SKM-1 (cell line): ENCODE measurements around the gene SNN.

Source experiments
- DNase-seq: peaks from one replicate; lab custom pipeline; 2025; ENCODE audit not compliant: unreplicated experiment; lab: John Stamatoyannopoulos, UW

Gene SNN

DNA sequence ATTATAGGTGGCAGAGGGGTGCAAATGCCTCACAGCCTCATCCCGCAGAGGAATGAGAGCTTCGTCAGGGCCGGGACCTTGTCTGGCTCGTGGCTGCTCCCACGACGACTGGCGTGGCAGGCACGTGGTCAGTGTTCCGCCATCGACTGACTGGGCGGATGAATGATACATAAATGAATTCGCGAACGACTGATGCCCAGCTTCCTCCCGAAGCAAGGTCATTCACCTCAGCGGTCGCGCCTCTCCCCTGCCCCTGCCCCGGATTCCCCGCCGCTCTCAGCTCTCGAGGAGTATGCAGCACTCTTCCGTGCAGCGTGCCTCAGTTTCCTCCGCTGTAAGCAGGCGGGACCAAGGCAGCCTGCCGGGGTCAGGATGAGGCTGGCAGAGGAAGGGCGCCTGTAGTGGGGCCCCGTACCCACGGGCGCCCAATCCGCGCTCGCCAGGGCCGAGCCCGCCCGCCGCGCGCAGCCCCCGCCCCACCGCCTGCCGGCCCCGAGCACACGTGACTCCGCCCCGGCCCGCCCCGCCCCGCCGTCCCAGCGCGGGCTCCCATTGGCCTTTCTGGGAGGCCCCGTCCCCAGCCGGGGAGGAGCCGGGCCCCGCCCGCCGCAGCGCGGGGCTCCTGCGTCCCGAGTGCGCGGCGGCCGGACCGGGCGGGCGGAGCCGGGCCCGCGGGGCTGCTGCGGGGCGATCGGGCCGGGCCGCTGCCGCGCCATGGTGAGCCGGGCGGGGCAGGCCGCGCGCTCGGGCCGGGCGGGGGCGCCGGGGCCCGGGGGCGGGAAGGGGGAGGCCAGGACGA, at the start of gene SNN:
TSS of gene SNN (plus strand) at position 632 of the 799 bp plus-strand sequence. CDS start 7,605 bp downstream, outside the sequence.
- peak; percentile 66 for DNase-seq

GRCh38 chr16:11619327-11619851, 48.9 kb upstream of the SNN start:
- DNase-seq: no peak

DNA sequence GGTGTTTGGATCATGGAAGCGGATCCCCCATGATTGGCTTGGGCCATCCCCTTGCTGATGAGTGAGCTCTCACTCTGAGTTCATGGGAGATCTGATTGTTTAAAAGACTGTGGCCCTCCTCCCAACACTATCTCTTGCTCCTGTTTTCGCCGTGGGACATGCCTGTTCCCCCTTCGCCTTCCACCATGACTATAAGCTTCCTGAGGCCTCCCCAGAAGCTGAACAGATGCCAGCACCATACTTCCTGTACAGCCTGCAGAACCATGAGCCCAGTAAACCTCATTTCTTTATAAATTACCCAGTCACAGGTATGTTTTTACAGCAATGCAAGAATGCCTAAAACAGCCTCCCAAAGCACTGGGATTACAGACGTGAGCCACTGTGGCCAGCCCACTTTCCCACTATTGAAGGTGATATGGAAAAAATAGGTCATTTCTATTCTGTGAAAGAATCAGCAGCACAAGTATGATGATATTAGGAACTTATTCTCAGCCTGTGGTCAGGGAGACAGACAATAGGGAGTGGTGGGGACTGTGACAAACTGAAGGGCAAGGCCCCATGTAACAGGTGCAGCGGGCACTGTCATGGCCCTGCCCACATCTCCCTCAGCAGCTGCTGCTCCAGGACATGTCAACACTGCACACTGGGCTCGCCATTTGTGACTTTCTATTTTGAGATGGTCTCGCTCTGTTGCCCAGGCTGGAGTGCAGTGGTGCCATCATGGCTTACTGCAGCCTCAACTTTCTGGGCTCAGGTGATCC, 47.8 kb upstream of the SNN start:
- no peak for DNase-seq

- DNase-seq: no peak
Observed at GRCh38 chr16:11621539-11621919, 46.7 kb upstream of the SNN start.

GRCh38 chr16:11621920-11622651, 46.2 kb upstream of the SNN start:
- no peak for DNase-seq

DNA sequence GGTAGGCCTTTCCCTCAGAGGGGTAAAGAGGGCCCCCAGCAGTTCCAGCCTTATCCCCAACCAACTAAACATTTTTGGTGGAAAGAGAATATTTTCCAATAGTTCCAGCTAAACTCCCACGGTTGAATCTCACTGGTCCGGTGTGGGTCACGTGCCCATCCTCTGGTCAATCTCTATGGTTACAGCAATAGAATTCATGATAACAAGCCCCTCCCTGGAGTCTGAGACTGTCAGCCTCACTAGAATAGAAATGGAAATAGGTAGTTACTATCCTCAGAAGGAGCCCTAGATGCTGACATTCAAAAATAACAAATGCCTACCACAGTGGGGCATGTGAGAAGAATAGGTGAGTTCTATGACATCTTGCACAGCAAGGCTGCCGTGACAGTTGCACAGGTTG, 44.0 kb upstream of the SNN start:
- no peak for DNase-seq

DNA sequence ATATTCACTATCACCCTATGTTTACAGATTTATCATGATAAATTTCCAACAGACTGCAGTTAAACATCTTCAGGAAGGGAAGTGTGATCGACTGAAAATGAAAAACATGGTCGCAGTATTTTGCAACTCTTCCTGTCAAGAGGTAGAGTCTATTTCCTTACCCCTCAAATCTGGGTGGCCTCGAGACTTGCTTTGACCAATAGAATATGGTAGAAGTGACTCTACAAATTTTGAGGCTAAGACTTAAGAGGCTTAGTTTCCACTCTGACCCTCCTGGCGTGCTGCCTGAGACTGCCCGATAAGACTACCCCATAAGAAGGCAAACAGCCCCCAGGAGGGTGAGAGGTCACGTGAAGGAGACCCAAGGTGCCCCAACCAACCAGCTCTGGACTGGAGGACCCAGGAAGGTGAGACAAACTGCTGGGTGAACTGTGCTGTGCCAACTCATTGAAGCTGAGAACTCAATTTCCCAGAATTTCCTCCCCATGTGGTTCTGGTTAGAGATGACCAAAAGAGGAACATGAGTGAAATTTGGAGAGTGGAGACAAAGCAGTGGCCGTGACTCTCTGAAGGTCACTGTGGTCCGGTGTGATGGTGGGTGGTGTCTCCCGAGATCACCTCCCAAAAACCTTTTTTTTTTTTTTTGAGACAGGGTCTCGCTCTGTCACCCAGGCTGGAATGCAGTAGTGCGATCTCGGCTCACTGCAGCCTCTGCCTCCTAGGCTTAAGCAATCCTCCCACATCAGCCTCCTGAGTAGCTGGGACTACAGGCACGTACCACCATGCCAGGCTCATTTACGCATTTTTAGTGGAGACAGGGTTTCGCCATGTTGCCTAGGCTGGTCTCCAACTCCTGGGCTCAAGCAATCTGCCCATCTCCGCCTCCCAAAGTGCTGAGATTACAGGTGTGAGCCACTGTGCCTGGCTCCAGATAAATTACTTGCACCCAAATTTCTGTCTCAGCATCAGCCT, 43.3 kb upstream of the SNN start:
- no peak for DNase-seq

GRCh38 chr16:11625769-11626168, 42.5 kb upstream of the SNN start:
- DNase-seq: no peak

- no peak for DNase-seq
Observed at GRCh38 chr16:11626657-11627291, 41.5 kb upstream of the SNN start.

- DNase-seq: no peak
Observed at GRCh38 chr16:11627292-11627663, 41.0 kb upstream of the SNN start.

DNA sequence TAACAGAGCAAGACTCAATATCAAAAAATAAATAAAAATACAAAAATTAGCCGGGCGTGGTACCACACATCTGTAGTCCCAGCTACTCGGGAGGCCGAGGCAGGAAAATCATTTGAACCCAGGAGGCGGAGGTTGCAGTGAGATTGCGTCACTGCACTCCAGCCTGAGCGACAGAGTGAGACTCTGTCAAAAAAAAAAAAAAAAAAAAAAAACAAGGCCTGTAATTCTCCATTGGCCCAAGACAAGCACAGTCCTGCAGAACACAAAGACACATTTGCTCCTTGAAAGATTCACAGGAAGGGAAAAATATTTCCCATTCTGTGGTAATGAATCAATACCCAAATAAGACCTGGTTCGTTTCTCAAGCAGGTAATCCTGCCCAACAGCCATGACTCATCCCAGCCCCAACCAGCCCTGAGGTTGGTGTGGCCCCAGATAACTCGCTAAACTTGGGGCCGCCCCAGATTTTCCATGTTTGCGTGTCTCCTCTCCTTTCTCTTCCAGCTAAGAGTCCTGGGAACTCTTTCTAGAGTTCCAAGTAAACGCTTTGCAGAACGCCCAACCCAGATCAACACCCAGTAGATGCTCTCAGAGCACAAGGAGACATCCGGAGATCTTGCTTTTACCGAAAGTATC, 40.3 kb upstream of the SNN start:
- DNase-seq: no peak

DNA sequence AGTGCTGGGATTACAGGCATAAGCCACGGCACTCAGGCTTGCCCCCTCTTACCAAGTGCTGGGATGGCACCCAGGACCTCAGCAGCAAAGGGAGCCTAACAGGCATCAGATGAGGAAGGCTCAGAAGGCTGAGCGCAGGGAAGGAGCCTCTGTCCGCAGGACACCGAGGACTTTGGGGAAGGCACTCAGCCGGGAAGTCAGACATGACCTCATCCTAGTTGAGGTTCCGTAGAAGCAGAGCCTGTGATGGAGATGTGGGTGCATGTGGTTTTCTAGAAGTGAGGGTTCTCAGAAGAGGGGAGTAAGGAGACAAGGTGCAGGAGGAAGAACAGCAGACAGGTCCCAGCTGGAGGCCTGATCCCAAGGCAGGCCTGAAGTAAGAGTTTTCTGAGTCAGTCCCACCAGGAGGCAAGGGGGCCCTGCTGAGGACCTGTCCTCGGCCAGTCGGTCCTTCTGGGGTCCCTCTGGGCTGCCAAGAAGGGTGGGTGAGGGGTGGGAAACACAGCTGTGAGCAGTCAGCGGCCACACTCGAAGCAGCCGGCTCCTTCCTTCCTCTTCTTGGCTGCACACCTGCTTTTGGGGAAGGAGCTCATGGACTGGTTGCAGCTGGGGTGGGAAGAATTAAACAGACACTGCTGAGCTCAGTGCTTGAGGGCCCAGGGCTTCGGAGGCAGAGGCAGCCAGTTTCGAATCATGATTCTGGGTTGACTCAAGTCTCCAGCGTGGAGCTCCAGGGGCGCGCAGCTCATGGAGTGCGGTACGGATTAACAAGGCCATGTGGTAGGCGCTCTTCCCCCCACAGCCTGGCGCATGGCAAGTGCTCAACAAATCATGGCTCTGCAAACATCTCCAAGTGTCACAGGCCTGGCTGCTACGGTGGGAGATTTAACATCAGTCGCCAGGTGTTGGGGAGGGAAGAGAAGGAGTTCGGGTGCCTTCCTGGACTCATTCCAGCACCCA, 38.9 kb upstream of the SNN start:
- DNase-seq: peak; percentile 48

DNA sequence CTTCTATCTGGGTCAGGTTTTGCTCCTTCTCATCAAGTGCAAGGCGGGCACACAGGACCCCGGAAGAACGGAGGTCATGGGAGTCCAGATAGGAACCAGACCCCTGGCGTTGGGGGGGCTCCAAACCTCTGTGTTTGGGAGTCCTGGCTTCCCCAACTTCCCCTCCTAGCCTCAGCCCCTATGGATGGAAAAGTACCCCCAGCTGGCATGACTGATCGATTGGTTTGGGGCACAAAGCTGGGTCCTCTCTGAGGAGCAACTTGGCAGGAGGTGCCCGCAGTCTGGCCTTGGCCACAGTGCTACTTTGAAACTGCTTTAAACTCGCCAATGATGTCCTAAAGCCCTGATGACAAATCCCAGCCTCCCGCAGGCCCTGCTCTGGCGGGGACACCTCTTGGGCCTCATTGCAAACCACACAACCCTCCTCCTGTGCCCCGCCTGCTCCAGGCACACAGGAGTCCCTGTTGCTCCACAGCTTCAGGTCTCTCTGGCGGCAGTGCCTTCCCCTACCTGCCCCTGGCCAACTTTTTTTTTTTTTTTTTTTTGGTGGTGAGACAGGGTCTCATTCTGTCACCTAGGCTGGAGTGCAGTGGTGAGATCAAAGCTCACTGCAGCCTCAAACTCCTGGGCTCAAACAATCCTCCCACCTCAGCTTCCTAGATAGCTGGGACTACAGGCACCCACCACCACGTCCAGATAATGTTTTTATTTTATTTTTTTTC, 38.0 kb upstream of the SNN start:
- DNase-seq: no peak

DNA sequence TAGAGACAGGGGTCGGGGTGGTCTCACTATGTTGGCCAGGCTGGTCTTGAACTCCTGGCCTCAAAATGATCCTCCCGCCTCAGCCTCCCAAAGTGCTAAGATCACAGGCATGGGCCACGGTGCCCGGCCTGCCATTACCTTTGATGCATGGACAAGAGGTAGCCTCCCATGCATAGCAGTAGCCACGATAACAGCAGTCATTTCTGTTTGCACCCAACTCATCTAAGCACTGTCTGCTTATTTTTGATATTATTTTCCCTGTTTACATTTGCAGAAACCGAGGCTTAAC, 37.5 kb upstream of the SNN start:
- no peak for DNase-seq

DNA sequence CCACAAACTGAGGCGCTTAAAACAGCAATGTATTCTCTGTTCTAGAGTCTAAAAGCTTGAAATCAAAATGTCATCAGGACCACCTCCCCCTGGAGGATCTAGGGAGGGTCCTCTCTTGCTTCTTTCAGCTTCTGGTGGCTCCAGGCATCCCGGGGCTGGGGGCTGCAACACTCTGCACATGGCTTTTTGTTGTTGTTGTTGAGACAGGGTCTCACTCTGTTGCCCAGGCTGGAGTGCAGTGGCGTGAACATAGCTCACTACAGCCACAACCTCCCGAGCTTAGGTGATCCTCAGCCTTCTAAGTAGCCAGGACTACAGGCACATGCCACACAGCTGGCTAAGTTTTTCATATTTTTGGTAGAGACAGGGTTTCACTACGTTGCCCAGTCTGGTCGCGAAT, 37.0 kb upstream of the SNN start:
- DNase-seq: no peak

DNA sequence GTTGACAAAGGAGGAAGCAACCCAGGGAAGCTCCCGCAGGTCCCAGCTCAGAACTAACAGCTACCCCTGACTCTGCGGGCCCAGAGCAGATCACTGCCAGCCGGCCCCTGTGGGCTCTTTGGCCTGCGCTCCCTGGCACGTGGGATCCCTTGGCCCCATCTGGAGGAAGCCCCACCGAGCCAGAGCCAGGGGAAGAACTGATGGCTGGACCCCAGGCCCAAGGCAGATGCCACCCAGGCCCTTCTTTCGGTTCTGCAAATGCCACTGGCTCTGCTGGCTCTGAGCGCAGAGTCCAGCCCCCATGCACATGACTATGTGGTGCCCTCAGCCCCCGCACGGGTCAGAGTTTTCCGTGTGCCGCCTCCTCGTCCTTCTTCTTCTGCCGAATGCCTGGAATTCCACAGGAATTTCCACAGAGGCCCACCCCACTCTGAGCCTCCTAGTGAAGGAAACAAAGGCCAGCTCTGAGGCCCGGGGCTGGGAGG, 35.8 kb upstream of the SNN start:
- DNase-seq: no peak

DNA sequence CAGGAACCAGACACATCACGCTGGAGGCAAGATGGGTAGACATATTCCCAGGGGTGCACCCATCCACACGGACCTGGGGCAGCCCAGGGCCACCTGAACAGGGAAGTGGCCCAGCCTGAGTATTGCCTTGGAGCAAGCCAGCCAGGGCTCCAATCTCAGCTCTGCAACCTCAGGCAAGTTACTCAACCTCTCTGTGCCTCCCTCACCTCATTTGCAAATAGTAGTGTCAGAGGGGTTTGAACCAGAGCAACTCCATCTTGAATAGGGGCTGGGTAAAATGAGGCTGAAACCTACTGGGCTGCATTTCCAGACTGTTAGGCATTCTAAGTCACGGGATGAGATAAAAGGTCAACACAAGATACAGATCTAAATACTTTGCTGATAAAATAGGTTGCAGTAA, 35.1 kb upstream of the SNN start:
- no peak for DNase-seq

DNA sequence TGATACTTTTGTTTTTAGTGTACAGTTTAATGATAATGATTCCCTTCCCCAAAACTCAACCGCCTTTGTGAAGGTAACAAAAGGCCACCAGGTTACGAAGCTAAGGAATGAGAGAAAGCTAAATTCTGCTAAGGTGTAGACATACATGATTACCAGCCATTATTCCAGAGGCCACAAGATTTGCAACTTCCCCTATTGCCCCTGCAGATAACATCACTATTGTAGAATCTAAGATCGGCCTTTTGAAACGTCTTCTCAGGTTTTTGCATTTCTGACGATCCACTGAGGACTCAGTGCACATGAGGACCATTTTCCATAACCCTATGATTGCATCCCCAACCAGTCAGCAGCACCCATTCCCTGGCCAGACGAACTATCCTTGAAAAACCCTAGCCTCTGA, 33.9 kb upstream of the SNN start:
- DNase-seq: no peak
